Testis (tissue), 2 donors: ENCODE results near the gene TMEM123.
"Not testable (repeated sequence)": the region's sequence is repeated elsewhere in the genome, so short reads cannot be mapped to it uniquely, and the experiment has no call there.

Source experiments
- POLR2A ChIP-seq: fragments of 450-650 bp; IDR thresholded peaks from one replicate; pipeline ENCODE4 v1.6.1; 2017; ENCODE audit warnings: antibody characterized with exemption, mild to moderate bottlenecking, moderate library complexity
- TF ChIP-seq, protein P1 (sequence below), 3 experiments: fragments of 450-650 bp in 2 of 3; fragments of 200-600 bp in 1 of 3; sonication (generic) in 1 of 3; IDR thresholded peaks; one replicate each; pipeline ENCODE4 v1.5.1; 2016 to 2019; ENCODE audit warnings: antibody characterized with exemption in 3 of 3, mild to moderate bottlenecking in 2 of 3, moderate library complexity in 1 of 3

DNA sequence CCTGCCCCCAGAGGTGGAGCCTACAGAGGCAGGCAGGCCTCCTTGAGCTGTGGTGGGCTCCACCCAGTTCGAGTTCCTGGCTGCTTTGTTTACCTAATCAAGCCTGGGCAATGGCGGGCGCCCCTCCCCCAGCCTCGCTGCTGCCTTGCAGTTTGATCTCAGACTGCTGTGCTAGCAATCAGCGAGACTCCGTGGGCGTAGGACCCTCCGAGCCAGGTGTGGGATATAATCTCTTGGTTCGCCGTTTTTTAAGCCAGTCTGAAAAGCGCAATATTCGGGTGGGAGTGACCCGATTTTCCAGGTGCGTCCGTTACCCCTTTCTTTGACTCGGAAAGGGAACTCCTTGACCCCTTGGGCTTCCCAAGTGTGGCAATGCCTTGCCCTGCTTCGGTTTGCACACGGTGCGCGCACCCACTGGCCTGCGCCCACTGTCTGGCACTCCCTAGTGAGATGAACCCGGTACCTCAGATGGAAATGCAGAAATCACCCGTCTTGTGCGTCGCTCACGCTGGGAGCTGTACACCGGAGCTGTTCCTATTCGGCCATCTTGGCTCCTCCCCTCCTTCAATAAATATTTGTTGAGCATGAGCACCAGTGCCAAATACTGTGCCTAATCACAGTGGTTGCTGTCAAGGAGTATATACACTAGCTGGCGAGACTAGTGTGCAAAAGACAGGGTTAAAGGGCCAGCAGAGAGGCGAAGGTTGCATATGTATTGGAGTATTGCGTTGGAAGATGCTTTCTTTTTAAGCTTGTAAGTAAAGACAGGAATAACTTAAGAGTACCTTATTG is 77.7 kb downstream of the TMEM123 start:
- TF ChIP-seq, protein P1, sequence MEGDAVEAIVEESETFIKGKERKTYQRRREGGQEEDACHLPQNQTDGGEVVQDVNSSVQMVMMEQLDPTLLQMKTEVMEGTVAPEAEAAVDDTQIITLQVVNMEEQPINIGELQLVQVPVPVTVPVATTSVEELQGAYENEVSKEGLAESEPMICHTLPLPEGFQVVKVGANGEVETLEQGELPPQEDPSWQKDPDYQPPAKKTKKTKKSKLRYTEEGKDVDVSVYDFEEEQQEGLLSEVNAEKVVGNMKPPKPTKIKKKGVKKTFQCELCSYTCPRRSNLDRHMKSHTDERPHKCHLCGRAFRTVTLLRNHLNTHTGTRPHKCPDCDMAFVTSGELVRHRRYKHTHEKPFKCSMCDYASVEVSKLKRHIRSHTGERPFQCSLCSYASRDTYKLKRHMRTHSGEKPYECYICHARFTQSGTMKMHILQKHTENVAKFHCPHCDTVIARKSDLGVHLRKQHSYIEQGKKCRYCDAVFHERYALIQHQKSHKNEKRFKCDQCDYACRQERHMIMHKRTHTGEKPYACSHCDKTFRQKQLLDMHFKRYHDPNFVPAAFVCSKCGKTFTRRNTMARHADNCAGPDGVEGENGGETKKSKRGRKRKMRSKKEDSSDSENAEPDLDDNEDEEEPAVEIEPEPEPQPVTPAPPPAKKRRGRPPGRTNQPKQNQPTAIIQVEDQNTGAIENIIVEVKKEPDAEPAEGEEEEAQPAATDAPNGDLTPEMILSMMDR (IDR thresholded peaks at IDR 0.05), result not testable (repeated sequence)
- not testable (repeated sequence) for TF ChIP-seq POLR2A
